ENCODE data around the gene SEC24D.

The SEC24D gene

DNA sequence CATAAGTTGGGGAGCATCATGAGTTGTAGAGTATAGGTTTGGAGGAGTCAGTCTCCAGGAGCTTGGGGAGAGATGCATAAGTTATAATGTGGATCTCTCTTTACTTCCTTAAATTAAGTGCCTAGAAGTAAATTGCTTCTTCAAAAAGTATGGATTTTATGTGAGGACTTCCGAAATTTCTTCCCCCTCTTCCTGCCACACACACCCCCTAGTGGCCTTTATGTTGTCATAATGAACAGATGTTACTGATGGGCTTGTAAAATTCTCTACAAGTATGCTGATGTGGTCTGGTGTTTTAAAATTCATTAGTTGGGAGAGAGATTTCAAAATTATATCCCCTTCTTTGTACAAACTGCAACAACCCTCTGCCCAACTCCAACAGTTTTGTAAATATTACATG is 153.0 kb downstream of the SEC24D start:
- H3K9ac ChIP-seq (ENCODE audit: low read length): no peak overlapping the region
- no peak overlapping the region for H3K23ac ChIP-seq (ENCODE audit: low read length)
- no peak overlapping the region for H3K18ac ChIP-seq (ENCODE audit: low read length)
- H3K4me3 ChIP-seq (ENCODE audit: low read depth, low read length): no peak overlapping the region
- no peak overlapping the region for H3K4ac ChIP-seq (ENCODE audit: low read depth, low read length)
- H3K14ac ChIP-seq (ENCODE audit: low read length): no peak overlapping the region
- no peak overlapping the region for H4K12ac ChIP-seq (ENCODE audit: low read depth, low read length)
- no peak overlapping the region for H2BK5ac ChIP-seq (ENCODE audit: low read depth, low read length, poor library complexity)
- no peaks in the 10 kb centered on the region for H3K27me3 ChIP-seq (ENCODE audit: insufficient read depth, low read length)
- H3K27ac ChIP-seq (ENCODE audit: low read depth, low read length): no peak overlapping the region
- H2BK12ac ChIP-seq (ENCODE audit: low read length): no peak overlapping the region
- H2AFZ ChIP-seq (ENCODE audit: insufficient read depth, low read length, poor library complexity): no peak overlapping the region
- no peaks in the 10 kb centered on the region for H3K4me1 ChIP-seq (ENCODE audit: control insufficient read depth in 1 of 2, insufficient read depth in 2 of 2, low read length in 2 of 2)
- H4K91ac ChIP-seq (ENCODE audit: low read depth, low read length): no peak overlapping the region
- WGBS (ENCODE audit: extremely low coverage, insufficient coverage, insufficient read length): no CpG with 5 or more reads among the region's 1 CpG
- H3K4me2 ChIP-seq (ENCODE audit: low read length): no peak overlapping the region
- peaks cover under 1% of the 10 kb centered on the region in 2 experiments for H3K36me3 ChIP-seq (ENCODE audit: control insufficient read depth in 1 of 2, insufficient read depth in 2 of 2, low read length in 2 of 2)
- peaks cover 4% of the 10 kb centered on the region for H3K79me1 ChIP-seq (ENCODE audit: low read length)
- H3K79me2 ChIP-seq (ENCODE audit: control insufficient read depth, insufficient read depth, low read length, poor library complexity): peaks cover 2% of the 10 kb centered on the region
- peak overlapping the region; percentile 60 for H4K8ac ChIP-seq (ENCODE audit: low read depth, low read length)
- no peak overlapping the region for H2AK5ac ChIP-seq (ENCODE audit: low read length)
- H3K9me3 ChIP-seq (ENCODE audit: insufficient read depth, low read depth, low read length): no peaks in the 10 kb centered on the region
- no peak overlapping the region for H2BK120ac ChIP-seq (ENCODE audit: insufficient read depth, low read length, poor library complexity)
- DNase-seq: peak in 1 of 2 donors; percentile 43

DNA sequence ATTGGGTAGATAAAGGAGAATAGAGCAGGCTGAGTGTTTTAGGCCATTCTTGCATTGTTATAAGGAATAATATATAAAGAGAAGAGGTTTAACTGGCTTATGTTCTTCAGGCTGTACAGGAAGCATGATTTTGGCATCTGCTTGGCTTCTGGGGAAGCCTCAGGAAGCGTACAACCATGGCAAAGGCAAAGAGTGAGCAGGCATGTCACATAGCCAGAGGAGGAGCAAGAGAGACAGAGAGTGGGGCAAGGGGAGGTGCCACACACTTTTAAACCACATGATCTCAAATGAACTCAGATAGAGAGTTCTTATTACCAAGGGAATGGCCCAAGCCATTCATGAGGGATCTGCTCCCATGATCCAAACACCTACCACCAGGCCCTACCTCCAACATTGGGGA is 155.1 kb downstream of the SEC24D start:
- no peaks in the 10 kb centered on the region for H3K9me3 ChIP-seq (ENCODE audit: insufficient read depth, low read depth, low read length)
- no peak overlapping the region for H4K8ac ChIP-seq (ENCODE audit: low read depth, low read length)
- peaks cover 2% of the 10 kb centered on the region for H3K79me2 ChIP-seq (ENCODE audit: control insufficient read depth, insufficient read depth, low read length, poor library complexity)
- no peak overlapping the region for H3K27ac ChIP-seq (ENCODE audit: low read depth, low read length)
- no peak overlapping the region for H3K4me2 ChIP-seq (ENCODE audit: low read length)
- H3K4me1 ChIP-seq (ENCODE audit: control insufficient read depth in 1 of 2, insufficient read depth in 2 of 2, low read length in 2 of 2): no peaks in the 10 kb centered on the region
- H3K23ac ChIP-seq (ENCODE audit: low read length): no peak overlapping the region
- H3K18ac ChIP-seq (ENCODE audit: low read length): no peak overlapping the region
- H2BK5ac ChIP-seq (ENCODE audit: low read depth, low read length, poor library complexity): no peak overlapping the region
- no peak overlapping the region for H2AK5ac ChIP-seq (ENCODE audit: low read length)
- no peaks in the 10 kb centered on the region for H3K36me3 ChIP-seq (ENCODE audit: control insufficient read depth in 1 of 2, insufficient read depth in 2 of 2, low read length in 2 of 2)
- H2BK120ac ChIP-seq (ENCODE audit: insufficient read depth, low read length, poor library complexity): no peak overlapping the region
- H2BK12ac ChIP-seq (ENCODE audit: low read length): no peak overlapping the region
- no CpG with 5 or more reads among the region's 1 CpG for WGBS (ENCODE audit: extremely low coverage, insufficient coverage, insufficient read length)
- no peak overlapping the region for H4K91ac ChIP-seq (ENCODE audit: low read depth, low read length)
- peaks cover 4% of the 10 kb centered on the region for H3K79me1 ChIP-seq (ENCODE audit: low read length)
- no peak overlapping the region for H3K9ac ChIP-seq (ENCODE audit: low read length)
- no peak overlapping the region for H3K14ac ChIP-seq (ENCODE audit: low read length)
- H3K27me3 ChIP-seq (ENCODE audit: insufficient read depth, low read length): no peaks in the 10 kb centered on the region
- H4K12ac ChIP-seq (ENCODE audit: low read depth, low read length): no peak overlapping the region
- H2AFZ ChIP-seq (ENCODE audit: insufficient read depth, low read length, poor library complexity): no peak overlapping the region
- H3K4me3 ChIP-seq (ENCODE audit: low read depth, low read length): no peak overlapping the region
- DNase-seq: no peak
- no peak overlapping the region for H3K4ac ChIP-seq (ENCODE audit: low read depth, low read length)

DNA sequence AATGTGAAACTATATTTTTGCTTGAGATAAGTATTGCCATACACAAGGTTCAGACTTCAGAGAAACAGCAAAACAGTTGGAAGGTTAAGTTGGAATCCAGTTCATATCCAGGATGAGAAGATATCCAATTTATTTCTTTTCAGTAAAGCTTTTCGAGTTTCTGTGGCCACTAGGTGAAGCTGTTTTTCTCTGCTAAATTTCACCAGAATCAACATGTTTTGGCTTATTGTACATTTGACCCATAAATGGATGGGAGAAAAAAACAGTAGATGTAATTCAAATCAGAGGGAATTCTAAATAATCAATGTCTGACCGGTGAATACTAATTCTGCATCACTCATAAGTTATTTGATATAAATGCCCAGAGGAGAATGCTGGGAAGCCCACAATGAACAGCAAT is 159.8 kb downstream of the SEC24D start:
- DNase-seq: no peak
- Histone ChIP-seq H2AFZ (ENCODE audit: insufficient read depth, low read length, poor library complexity) (no peak overlapping the region), H2BK120ac (ENCODE audit: insufficient read depth, low read length, poor library complexity) (no peak overlapping the region), H2BK12ac (ENCODE audit: low read length) (no peak overlapping the region), H2BK5ac (ENCODE audit: low read depth, low read length, poor library complexity) (no peak overlapping the region), H3K9me3 (ENCODE audit: insufficient read depth, low read depth, low read length) (no peaks in the 10 kb centered on the region), H2AK5ac (ENCODE audit: low read length) (no peak overlapping the region), H3K4me1 (ENCODE audit: control insufficient read depth in 1 of 2, insufficient read depth in 2 of 2, low read length in 2 of 2) (no peaks in the 10 kb centered on the region), H3K4me3 (ENCODE audit: low read depth, low read length) (no peak overlapping the region), H3K9ac (ENCODE audit: low read length) (no peak overlapping the region), H3K36me3 (ENCODE audit: control insufficient read depth in 1 of 2, insufficient read depth in 2 of 2, low read length in 2 of 2) (no peaks in the 10 kb centered on the region), H3K23ac (ENCODE audit: low read length) (no peak overlapping the region), H3K27me3 (ENCODE audit: insufficient read depth, low read length) (no peaks in the 10 kb centered on the region), H4K91ac (ENCODE audit: low read depth, low read length) (no peak overlapping the region), H3K14ac (ENCODE audit: low read length) (no peak overlapping the region), H3K79me2 (ENCODE audit: control insufficient read depth, insufficient read depth, low read length, poor library complexity) (no peaks in the 10 kb centered on the region), H3K4ac (ENCODE audit: low read depth, low read length) (no peak overlapping the region), H3K18ac (ENCODE audit: low read length) (no peak overlapping the region), H4K8ac (ENCODE audit: low read depth, low read length) (no peak overlapping the region), H3K4me2 (ENCODE audit: low read length) (no peak overlapping the region), H3K27ac (ENCODE audit: low read depth, low read length) (no peak overlapping the region), H4K12ac (ENCODE audit: low read depth, low read length) (no peak overlapping the region), H3K79me1 (ENCODE audit: low read length) (no peaks in the 10 kb centered on the region)
- no CpG with 5 or more reads among the region's 2 CpGs for WGBS (ENCODE audit: extremely low coverage, insufficient coverage, insufficient read length)
